Measurements from ENCODE around the gene CHMP1A. TPM values are rescaled to one million over a fixed set of nuclear protein-coding genes. Genes with fewer than 3 reads are reported as not detected.

The CHMP1A gene
- total RNA-seq, 1 experiment from 2014 or later: 158 TPM

GRCh38 chr16:89602273-89602951, 55.1 kb downstream of the CHMP1A start:
- Histone ChIP-seq H3K4me1 (ENCODE audit: control insufficient read depth in 1 of 2, insufficient read depth in 2 of 2, low read length in 2 of 2) (peaks cover 28 to 52% of the 10 kb centered on the region in 2 experiments), H4K20me1 (ENCODE audit: insufficient read depth) (no peaks in the 10 kb centered on the region), H3K27ac (ENCODE audit: low read depth, low read length) (peak overlapping the region; percentile 43), H2AFZ (ENCODE audit: low read depth, low read length, poor library complexity, severe bottlenecking) (peak overlapping the region; percentile 27), H3K27me3 (ENCODE audit: insufficient read depth, low read length) (no peaks in the 10 kb centered on the region), H3K9me2 (ENCODE audit: insufficient read depth) (no peaks in the 10 kb centered on the region), H3K79me2 (ENCODE audit: insufficient read depth, low read length) (no peaks in the 10 kb centered on the region), H3K9me3 (ENCODE audit: control insufficient read depth in 1 of 2, insufficient read depth in 1 of 2, low read depth in 1 of 2, low read length in 2 of 2) (no peaks in the 10 kb centered on the region), H3K4me2 (ENCODE audit: low read length) (peak overlapping the region; percentile 83), H3K4me3 (replicated peaks in 1 of 2; ENCODE audit: low read depth in 1 of 2, low read length in 2 of 2) (peak overlapping the region; percentile 19 to 49), H3K36me3 (ENCODE audit: control insufficient read depth in 1 of 2, insufficient read depth in 2 of 2, low read length in 2 of 2) (no peaks in the 10 kb centered on the region), H3K9ac (ENCODE audit: low read length) (peak overlapping the region; percentile 31)
- ATAC-seq (peak; percentile 71), DNase-seq (ENCODE audit: low read depth, low spot score) (peak; percentile 24)
- intact Hi-C loops (cut with micrococcal nuclease): no loop called here
- POLR2A ChIA-PET: interaction anchor here (0.7 to 1.8 kb wide), 6 partner anchors 13 to 385 kb away, joined by 3 to 6 read pairs (median 3); partner anchors contain the start of genes CHMP1A and SPATA33
- CTCF ChIA-PET: interaction anchor here (1.0 to 2.0 kb wide), 7 partner anchors 11 to 40 kb away, joined by 3 to 10 read pairs (median 4); partner anchors contain the start of gene DPEP1
- no TSS peak for BruUV-seq (replicated peaks)
- TF ChIP-seq REST (IDR thresholded peaks at IDR 0.05; ENCODE audit: low read depth) (no peak), CEBPB (IDR thresholded peaks at IDR 0.05; ENCODE audit: low read depth) (no peak), EZH2phosphoT487 (IDR thresholded peaks at IDR 0.05; ENCODE audit: borderline replicate concordance) (no peak), POLR2A (IDR thresholded peaks at IDR 0.05; ENCODE audit: borderline replicate concordance, extremely low read depth, insufficient read depth, insufficient read length) (no peak), JUND (IDR thresholded peaks at IDR 0.05) (no peak), ZFX (IDR thresholded peaks at IDR 0.05) (no peak), SIN3A (IDR thresholded peaks at IDR 0.05; ENCODE audit: low read depth) (no peak), RAD21 (IDR thresholded peaks at IDR 0.05; ENCODE audit: low read depth) (no peak), POLR2AphosphoS5 (IDR thresholded peaks at IDR 0.05; ENCODE audit: low read depth, low read length) (peak; percentile 31; the same call in 1 of the 2 replicates), TCF7L2 (IDR thresholded peaks at IDR 0.05; ENCODE audit: borderline replicate concordance, extremely low read depth, insufficient read depth, insufficient read length) (peak; percentile 66), EZH2 (IDR thresholded peaks at IDR 0.05) (no peak)
- RAD21 ChIA-PET (ENCODE audit: low non-redundant PET in 1 of 2, low total read pairs in 2 of 2, uncharacterized antibody in 2 of 2, unreplicated experiment in 2 of 2): interaction anchor here in 1 of 2 experiments (0.6 to 0.7 kb wide), 2 partner anchors 15 to 25 kb away, joined by 3 read pairs; no protein-coding TSS in a partner anchor

All from HCT116 (cell line).